Calu3 (cell line): ENCODE results near the gene SPI1. TPM values are rescaled to one million over a fixed set of nuclear protein-coding genes. Genes with fewer than 3 reads are reported as not detected.

Source experiments
- BruUV-seq: library from RNA; stranded (reverse); fragments of 400-500 nt; replicated peaks from 2 replicates; lab custom pipeline; 2021; lab: Mats Ljungman, UMichigan
- CTCF ChIA-PET: fragments of 300-600 bp; sonication (Branson Sonifier 250); formaldehyde crosslinking; loops from one replicate; lab custom pipeline; 2022; ENCODE audit warnings: antibody characterized with exemption; lab: Charles Lee
- DNase-seq: peaks from one replicate; pipeline ENCODE4 v3.0.0; 2022
- H3K27ac Mint-ChIP-seq: one replicate; pipeline ENCODE4 v1.8.0; 2022; ENCODE audit warnings: mixed read lengths; ENCODE audit not compliant: unreplicated experiment
- H3K27me3 Mint-ChIP-seq: one replicate; pipeline ENCODE4 v1.8.0; 2022; ENCODE audit warnings: mixed read lengths; ENCODE audit not compliant: unreplicated experiment
- H3K36me3 Mint-ChIP-seq: one replicate; pipeline ENCODE4 v1.8.0; 2022; ENCODE audit warnings: mild to moderate bottlenecking, moderate library complexity, mixed read lengths; ENCODE audit not compliant: insufficient read depth, unreplicated experiment
- H3K4me1 Mint-ChIP-seq: one replicate; pipeline ENCODE4 v1.8.0; 2022; ENCODE audit warnings: mild to moderate bottlenecking, low read depth, mixed read lengths; ENCODE audit not compliant: unreplicated experiment
- H3K4me3 Mint-ChIP-seq: one replicate; pipeline ENCODE4 v1.8.0; 2022; ENCODE audit warnings: mild to moderate bottlenecking, low read depth, moderate library complexity, mixed read lengths; ENCODE audit not compliant: unreplicated experiment
- H3K9me3 Mint-ChIP-seq: one replicate; pipeline ENCODE4 v1.8.0; 2022; ENCODE audit warnings: low read depth, mixed read lengths; ENCODE audit not compliant: unreplicated experiment
- intact Hi-C: fragments of 100-400 bp; cut with micrococcal nuclease; formaldehyde crosslinking; loops from one replicate; pipeline ENCODE4 v1.10.0; 2022; ENCODE audit not compliant: unreplicated experiment
- total RNA-seq: library from RNA; stranded (reverse); gene quantifications from 2 replicates; pipeline ENCODE4 v1.2.3, GENCODE V29; 2022
- TF ChIP-seq, protein P1 (sequence below): fragments of 200-600 bp; IDR thresholded peaks from one replicate; pipeline ENCODE4 v1.8.0; 2022; ENCODE audit warnings: antibody characterized with exemption; ENCODE audit not compliant: unreplicated experiment

Gene SPI1
- total RNA-seq, 1 experiment from 2014 or later, result not detected

DNA sequence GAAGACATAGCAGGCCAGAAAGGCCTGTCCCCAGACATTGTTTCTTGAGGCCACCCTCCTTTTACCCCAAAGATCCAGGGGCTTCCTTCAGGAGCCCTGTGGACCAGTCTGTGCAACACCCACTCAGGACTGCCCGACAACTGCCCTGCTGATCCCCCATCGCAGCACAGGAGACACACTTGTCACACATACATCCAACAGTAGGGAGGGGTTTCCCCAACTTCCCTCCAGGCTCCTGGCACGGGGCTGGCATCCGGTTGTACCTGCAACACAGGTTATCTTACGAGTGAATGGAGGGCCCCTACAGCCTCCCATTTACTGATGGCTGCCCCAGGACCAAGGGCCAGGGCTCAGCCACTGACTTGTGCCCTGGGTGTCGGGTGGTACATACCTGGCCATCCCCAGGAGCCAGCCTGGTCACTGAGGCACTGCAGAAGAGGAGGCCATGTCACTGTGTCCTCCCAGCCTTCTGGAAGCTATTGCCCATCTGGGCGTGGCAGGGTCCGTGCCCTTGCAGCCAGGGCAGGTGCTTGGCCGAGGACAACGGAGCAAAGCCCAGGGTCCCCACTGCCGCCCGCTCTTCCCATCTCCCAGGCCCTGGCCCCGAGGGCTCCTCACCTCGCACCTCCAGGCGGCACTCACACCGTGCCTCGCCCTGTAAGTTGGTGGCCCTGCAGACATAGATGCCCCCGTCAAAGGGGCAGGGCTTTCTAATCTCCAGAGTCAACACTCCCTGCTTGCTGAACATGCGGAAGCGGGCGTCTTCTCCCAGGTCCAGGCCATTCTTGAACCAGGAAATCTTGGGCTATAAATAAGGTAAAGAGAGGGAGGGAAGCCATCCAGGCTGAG is 46.7 kb downstream of the SPI1 start:
- BruUV-seq, result no TSS peak
- TF ChIP-seq, protein P1, sequence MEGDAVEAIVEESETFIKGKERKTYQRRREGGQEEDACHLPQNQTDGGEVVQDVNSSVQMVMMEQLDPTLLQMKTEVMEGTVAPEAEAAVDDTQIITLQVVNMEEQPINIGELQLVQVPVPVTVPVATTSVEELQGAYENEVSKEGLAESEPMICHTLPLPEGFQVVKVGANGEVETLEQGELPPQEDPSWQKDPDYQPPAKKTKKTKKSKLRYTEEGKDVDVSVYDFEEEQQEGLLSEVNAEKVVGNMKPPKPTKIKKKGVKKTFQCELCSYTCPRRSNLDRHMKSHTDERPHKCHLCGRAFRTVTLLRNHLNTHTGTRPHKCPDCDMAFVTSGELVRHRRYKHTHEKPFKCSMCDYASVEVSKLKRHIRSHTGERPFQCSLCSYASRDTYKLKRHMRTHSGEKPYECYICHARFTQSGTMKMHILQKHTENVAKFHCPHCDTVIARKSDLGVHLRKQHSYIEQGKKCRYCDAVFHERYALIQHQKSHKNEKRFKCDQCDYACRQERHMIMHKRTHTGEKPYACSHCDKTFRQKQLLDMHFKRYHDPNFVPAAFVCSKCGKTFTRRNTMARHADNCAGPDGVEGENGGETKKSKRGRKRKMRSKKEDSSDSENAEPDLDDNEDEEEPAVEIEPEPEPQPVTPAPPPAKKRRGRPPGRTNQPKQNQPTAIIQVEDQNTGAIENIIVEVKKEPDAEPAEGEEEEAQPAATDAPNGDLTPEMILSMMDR, result no peak
- no peaks in the 10 kb centered on the region for H3K9me3 Mint-ChIP-seq
- CTCF ChIA-PET, result no interaction called here
- H3K27me3 Mint-ChIP-seq, result no peaks in the 10 kb centered on the region
- no peak overlapping the region for H3K27ac Mint-ChIP-seq
- H3K4me3 Mint-ChIP-seq, result no peak overlapping the region
- no peaks in the 10 kb centered on the region for H3K4me1 Mint-ChIP-seq
- no peak for DNase-seq
- intact Hi-C loops, result no loop called here
- H3K36me3 Mint-ChIP-seq, result peaks cover 19% of the 10 kb centered on the region

DNA sequence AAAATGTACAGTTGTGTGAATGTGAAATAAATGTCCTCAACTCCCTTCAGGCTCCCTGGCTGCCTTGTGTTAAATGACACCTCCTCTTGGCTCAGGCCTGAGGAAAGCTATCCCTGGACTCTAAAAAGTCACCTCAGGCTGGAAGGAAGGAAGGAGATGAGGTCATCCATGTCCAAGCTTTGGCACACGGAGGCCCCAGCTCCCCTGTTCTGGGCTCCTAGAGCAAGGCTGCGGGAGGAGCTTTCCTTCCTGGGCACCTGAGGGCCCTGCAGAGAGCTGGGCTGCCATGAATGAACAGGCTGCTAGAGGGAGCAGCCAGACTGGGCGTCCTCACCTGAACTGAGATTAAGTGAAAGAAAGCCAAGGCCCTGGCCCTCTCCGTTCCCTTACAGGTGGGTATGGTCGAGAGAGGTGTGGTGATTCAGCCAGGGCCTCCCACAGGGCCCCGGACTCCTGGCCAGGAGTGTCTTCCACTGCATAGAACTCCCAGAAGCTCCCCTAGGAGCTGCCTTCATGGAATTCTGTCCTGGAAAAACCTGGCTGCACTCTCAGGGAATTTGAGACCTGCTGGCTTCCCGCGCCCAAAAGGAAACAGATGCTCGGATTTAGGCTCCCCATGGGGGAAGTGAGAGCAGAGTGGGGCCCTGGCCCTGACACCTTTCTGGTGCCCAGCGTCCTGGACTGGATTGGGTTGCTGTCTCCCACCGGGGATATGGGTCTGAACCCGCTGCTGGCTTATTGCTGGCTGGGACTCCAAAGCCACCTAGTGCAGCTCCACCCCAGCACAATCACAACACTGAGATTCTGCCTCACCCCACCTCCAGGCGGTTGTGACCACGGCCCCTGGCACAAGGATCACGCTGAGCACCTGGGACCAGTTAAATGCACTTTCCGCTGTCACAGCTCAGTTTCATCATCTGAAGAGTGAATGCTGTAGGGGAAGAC is 48.1 kb downstream of the SPI1 start:
- intact Hi-C loops, result no loop called here
- TF ChIP-seq, protein P1, result no peak
- Mint-ChIP-seq H3K27me3 (no peaks in the 10 kb centered on the region), H3K4me3 (no peak overlapping the region), H3K9me3 (no peaks in the 10 kb centered on the region), H3K27ac (no peak overlapping the region), H3K4me1 (no peaks in the 10 kb centered on the region), H3K36me3 (peaks cover 19% of the 10 kb centered on the region)
- no peak for DNase-seq
- CTCF ChIA-PET, result no interaction called here
- BruUV-seq, result no TSS peak

DNA sequence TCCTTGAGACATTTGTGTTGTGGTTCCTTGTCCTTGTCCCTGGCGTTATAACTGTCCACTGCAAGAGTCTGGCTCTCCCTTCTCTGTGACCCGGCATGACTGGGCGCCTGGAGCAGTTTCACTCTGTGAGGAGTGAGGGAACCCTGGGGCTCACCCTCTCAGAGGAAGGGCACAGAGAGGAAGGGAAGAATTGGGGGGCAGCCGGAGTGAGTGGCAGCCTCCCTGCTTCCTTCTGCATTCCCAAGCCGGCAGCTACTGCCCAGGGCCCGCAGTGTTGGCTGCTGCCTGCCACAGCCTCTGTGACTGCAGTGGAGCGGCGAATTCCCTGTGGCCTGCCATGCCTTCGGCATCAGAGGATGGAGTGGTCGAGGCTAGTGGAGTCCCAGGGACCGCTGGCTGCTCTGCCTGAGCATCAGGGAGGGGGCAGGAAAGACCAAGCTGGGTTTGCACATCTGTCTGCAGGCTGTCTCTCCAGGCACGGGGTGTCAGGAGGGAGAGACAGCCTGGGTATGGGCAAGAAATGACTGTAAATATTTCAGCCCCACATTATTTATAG is 48.8 kb downstream of the SPI1 start:
- no peaks in the 10 kb centered on the region for H3K27me3 Mint-ChIP-seq
- no peak for DNase-seq
- H3K4me1 Mint-ChIP-seq, result no peaks in the 10 kb centered on the region
- no peaks in the 10 kb centered on the region for H3K9me3 Mint-ChIP-seq
- intact Hi-C loops, result no loop called here
- peaks cover 19% of the 10 kb centered on the region for H3K36me3 Mint-ChIP-seq
- H3K4me3 Mint-ChIP-seq, result no peak overlapping the region
- no TSS peak for BruUV-seq
- TF ChIP-seq, protein P1, result no peak
- CTCF ChIA-PET, result no interaction called here
- no peak overlapping the region for H3K27ac Mint-ChIP-seq
